Activated CD4-positive, alpha-beta memory T cell treated with anti-CD3 and anti-CD28 coated beads, Interleukin-2, amount 10 ng/mL, durations not matched to agents 7 days and 5 days (primary cell): Measurements from ENCODE around the gene MREG. TPM values are rescaled to one million over a fixed set of nuclear protein-coding genes. Genes with fewer than 3 reads are reported as not detected.
"Not testable (repeated sequence)": the region's sequence is repeated elsewhere in the genome, so short reads cannot be mapped to it uniquely, and the experiment has no call there.

ENCODE experiments used
- CTCF ChIA-PET: fragments of 350-600 bp; sonication (Branson Sonifier 250); formaldehyde crosslinking; loops from one replicate; lab custom pipeline; 2021; ENCODE audit warnings: antibody characterized with exemption, inconsistent platforms; lab: Charles Lee
- POLR2A ChIA-PET: fragments of 350-600 bp; sonication (Branson Sonifier 250); formaldehyde crosslinking; loops from one replicate; lab custom pipeline; 2021; ENCODE audit warnings: antibody characterized with exemption; lab: Charles Lee
- DNase-seq: peaks from one replicate; pipeline ENCODE4 v3.0.0-alpha.2; 2020
- H3K27ac Mint-ChIP-seq: one replicate; pipeline ENCODE4 v1.8.0; 2021; ENCODE audit warnings: mild to moderate bottlenecking, mixed read lengths
- H3K27me3 Mint-ChIP-seq: one replicate; pipeline ENCODE4 v1.8.0; 2021; ENCODE audit warnings: mixed read lengths
- H3K36me3 Mint-ChIP-seq: one replicate; pipeline ENCODE4 v1.8.0; 2021; ENCODE audit warnings: low read depth, mixed read lengths
- H3K4me1 Mint-ChIP-seq: one replicate; pipeline ENCODE4 v1.8.0; 2021; ENCODE audit warnings: mixed read lengths
- H3K4me3 Mint-ChIP-seq: one replicate; pipeline ENCODE4 v1.8.0; 2021; ENCODE audit warnings: mild to moderate bottlenecking, mixed read lengths
- H3K9me3 Mint-ChIP-seq: one replicate; pipeline ENCODE4 v1.8.0; 2021; ENCODE audit warnings: mixed read lengths
- total RNA-seq, 2 experiments: library from RNA; stranded (reverse); gene quantifications; one replicate each; pipeline ENCODE4 v1.2.3, GENCODE V29; 2021

The MREG gene
- total RNA-seq, 2 experiments from 2014 or later = 12.6 to 15.1 TPM

- CTCF ChIA-PET = interaction anchor here (1.0 kb wide), 1 partner anchor 138 kb away, joined by 3 read pairs; no protein-coding TSS in a partner anchor
Measured at GRCh38 chr2:215982465-215982875, 30.9 kb downstream of the MREG start.

DNA sequence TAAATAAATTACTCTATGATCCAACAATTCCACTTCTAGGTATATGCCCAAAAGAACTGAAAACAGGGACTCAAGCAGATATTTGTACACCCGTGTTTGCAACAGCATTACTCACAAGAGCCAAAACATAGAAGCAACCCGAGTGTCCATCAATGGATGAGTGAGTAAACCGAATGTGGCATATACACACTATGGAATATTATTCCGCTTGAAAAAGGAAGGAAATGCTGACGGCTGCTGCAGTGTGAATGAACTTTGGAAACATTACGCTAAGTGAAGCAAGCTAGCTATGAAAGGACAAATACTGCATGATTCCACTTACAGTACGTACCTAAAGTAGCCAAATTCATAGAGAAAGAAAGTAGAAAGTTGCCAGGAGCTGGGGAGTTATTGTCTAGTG is 32.2 kb downstream of the MREG start:
- Mint-ChIP-seq H3K27ac (no peak overlapping the region), H3K4me3 (no peak overlapping the region), H3K4me1 (peaks cover 62% of the 10 kb centered on the region), H3K36me3 (peaks cover 34% of the 10 kb centered on the region), H3K9me3 (peaks cover 10% of the 10 kb centered on the region), H3K27me3 (no peaks in the 10 kb centered on the region)
- no peak for DNase-seq
- ChIA-PET CTCF (interaction anchor here (0.5 kb wide), 1 partner anchor 143 kb away, joined by 3 read pairs; no protein-coding TSS in a partner anchor), POLR2A (no interaction called here)

More at GRCh38 chr2:215982465-215982875, 30.9 kb downstream of the MREG start:
- no peak overlapping the region for H3K4me3 Mint-ChIP-seq
- POLR2A ChIA-PET = no interaction called here
- peak overlapping the region; percentile 52 for H3K27ac Mint-ChIP-seq
- H3K36me3 Mint-ChIP-seq = peaks cover 39% of the 10 kb centered on the region
- no peaks in the 10 kb centered on the region for H3K27me3 Mint-ChIP-seq
- peaks cover 17% of the 10 kb centered on the region for H3K9me3 Mint-ChIP-seq
- peaks cover 55% of the 10 kb centered on the region for H3K4me1 Mint-ChIP-seq
- peak; percentile 57 for DNase-seq

DNA sequence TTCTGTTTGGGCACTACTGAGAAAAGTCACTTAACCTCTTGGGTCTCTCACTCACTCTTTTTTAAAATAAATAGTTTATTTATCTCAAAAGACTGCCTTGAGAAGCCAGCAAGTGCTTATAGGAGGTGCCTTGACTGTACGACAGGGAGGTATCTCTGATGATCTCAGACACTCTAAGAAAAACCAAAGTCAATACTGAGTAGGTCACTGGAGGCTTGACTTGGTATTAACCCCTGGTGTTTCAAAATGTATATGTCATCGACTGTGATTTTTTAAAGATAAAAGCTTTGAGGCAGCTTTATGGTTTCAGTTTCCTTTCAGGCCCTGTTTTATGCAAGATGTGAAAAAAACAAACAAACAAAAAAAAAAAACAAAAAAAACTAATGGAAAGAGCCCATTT is 33.7 kb downstream of the MREG start:
- Mint-ChIP-seq H3K4me3 (peak overlapping the region; percentile 8), H3K27me3 (no peaks in the 10 kb centered on the region), H3K36me3 (peaks cover 23% of the 10 kb centered on the region), H3K4me1 (peaks cover 62% of the 10 kb centered on the region), H3K27ac (peak overlapping the region; percentile 58), H3K9me3 (peaks cover 6% of the 10 kb centered on the region)
- CTCF ChIA-PET = interaction anchor here (0.6 to 1.9 kb wide), 8 partner anchors 11 to 42 kb away, joined by 3 to 11 read pairs (median 4); no protein-coding TSS in a partner anchor
- no peak for DNase-seq
- POLR2A ChIA-PET = interaction anchor here (0.7 to 2.0 kb wide), 8 partner anchors 12 to 668 kb away, joined by 3 to 12 read pairs (median 4); partner anchors contain the start of gene ATIC

GRCh38 chr2:215974700-215975429 is 38.5 kb downstream of the MREG start:
- Mint-ChIP-seq H3K27ac (no peak overlapping the region), H3K4me3 (no peak overlapping the region), H3K36me3 (peaks cover 27% of the 10 kb centered on the region), H3K27me3 (no peaks in the 10 kb centered on the region), H3K4me1 (peaks cover 46% of the 10 kb centered on the region), H3K9me3 (peaks cover 3% of the 10 kb centered on the region)
- no peak for DNase-seq
- POLR2A ChIA-PET = interaction anchor here (1.3 kb wide), 1 partner anchor 10 kb away, joined by 3 read pairs; no protein-coding TSS in a partner anchor
- CTCF ChIA-PET = interaction anchor here (1.5 kb wide), 1 partner anchor 25 kb away, joined by 4 read pairs; no protein-coding TSS in a partner anchor

DNA sequence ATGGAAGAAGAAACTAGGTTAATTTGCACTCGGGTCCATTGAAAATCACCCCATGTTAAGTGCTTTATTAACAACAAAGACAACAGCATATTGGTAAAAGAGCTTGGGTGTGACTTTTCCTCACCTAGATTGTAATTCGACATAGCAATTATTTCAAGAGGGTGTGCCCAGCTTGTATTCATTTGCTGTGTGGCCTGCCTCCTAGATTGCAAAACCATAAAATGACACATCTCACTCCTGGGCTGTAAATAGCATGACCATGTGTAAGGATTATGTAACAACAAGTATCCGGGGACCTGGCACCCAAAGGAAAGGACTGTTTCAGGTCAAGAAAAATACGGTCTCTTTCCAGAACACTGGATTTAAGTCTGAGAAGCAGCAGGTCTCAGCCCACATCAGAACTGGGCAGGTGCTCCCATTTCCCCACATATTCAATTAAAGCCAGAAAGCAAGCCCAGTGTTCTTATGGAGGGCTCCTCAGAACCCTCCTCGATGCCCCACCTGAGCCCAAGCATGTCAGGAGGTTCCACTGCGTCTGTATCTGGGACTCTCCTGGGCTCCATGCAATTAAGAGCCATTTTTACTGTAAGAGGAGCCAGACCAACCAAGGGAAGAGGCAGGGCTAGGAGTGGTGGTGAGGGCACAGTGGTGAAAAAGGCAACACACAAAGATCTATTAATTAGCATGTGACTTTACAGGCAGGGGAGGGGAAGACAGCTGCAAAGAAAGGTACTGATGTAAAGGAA is 39.2 kb downstream of the MREG start:
- Mint-ChIP-seq H3K4me3 (no peak overlapping the region), H3K27me3 (no peaks in the 10 kb centered on the region), H3K36me3 (peaks cover 32% of the 10 kb centered on the region), H3K4me1 (peaks cover 41% of the 10 kb centered on the region), H3K27ac (no peak overlapping the region), H3K9me3 (peaks cover 3% of the 10 kb centered on the region)
- POLR2A ChIA-PET = no interaction called here
- CTCF ChIA-PET = interaction anchor here (1.5 kb wide), 1 partner anchor 24 kb away, joined by 4 read pairs; no protein-coding TSS in a partner anchor
- DNase-seq = no peak

DNA sequence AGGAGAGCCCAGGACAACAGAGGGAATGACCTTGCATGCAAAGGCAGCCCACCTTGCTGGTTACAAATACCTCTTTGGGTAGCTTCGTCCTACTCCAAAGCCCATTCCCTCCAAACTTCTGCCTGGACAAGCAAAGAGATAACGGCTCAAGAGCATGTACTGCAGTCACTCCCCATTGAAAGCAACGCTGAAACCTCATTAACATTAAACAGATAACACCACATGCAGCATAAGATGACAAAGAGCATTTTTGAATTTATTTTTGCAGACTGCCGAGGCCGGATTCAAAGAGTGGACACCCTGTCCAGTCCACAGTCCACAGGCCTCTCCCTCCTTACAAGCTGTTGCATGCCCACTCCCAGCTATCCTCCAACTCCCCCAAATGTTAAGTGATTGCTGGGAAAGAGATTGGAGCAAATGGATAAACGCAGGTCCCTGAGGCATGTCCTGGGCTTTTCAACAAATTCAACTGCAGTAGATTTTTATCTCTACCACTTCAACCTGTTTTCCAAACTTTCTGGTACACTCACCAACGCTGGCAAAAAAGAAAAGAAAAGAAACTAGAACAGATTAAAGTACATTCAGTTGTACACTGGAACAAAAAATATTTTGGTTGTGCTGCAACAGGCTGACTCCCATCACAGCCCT is 40.1 kb downstream of the MREG start:
- ChIA-PET POLR2A (no interaction called here), CTCF (no interaction called here)
- Mint-ChIP-seq H3K9me3 (peaks cover 3% of the 10 kb centered on the region), H3K36me3 (peaks cover 34% of the 10 kb centered on the region), H3K4me3 (no peak overlapping the region), H3K27ac (no peak overlapping the region), H3K4me1 (peaks cover 38% of the 10 kb centered on the region), H3K27me3 (no peaks in the 10 kb centered on the region)
- DNase-seq = no peak

GRCh38 chr2:215971671-215972070 is 41.7 kb downstream of the MREG start:
- ChIA-PET CTCF (interaction anchor here (0.6 kb wide), 1 partner anchor 574 kb away, joined by 3 read pairs; no protein-coding TSS in a partner anchor), POLR2A (no interaction called here)
- no peak overlapping the region for H3K4me3 Mint-ChIP-seq
- H3K27ac Mint-ChIP-seq = no peak overlapping the region
- no peak for DNase-seq
- peaks cover 41% of the 10 kb centered on the region for H3K4me1 Mint-ChIP-seq
- peaks cover 3% of the 10 kb centered on the region for H3K9me3 Mint-ChIP-seq
- no peaks in the 10 kb centered on the region for H3K27me3 Mint-ChIP-seq
- peaks cover 31% of the 10 kb centered on the region for H3K36me3 Mint-ChIP-seq

DNA sequence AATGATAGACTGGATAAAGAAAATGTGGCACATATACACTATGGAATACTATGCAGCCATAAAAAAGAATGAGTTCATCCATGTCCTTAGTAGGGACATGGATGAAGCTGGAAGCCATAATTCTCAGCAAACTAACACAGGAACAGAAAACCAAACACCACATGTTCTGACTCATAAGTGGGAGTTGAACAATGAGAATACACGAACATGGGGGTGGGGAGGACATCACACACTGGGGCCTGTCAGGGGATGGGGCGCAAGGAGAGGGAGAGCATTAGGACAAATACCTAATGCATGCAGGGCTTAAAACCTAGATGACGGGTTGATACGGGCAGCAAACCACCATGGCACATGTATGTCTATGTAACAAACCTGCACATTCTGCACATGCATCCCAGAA is 42.5 kb downstream of the MREG start:
- POLR2A ChIA-PET, H3K27me3 Mint-ChIP-seq, H3K9me3 Mint-ChIP-seq, DNase-seq, H3K27ac Mint-ChIP-seq, H3K4me3 Mint-ChIP-seq: not testable (repeated sequence)
- Mint-ChIP-seq H3K4me1 (peaks cover 46% of the 10 kb centered on the region), H3K36me3 (peaks cover 27% of the 10 kb centered on the region)
- CTCF ChIA-PET = interaction anchor here (0.6 kb wide), 1 partner anchor 257 kb away, joined by 3 read pairs; no protein-coding TSS in a partner anchor

DNA sequence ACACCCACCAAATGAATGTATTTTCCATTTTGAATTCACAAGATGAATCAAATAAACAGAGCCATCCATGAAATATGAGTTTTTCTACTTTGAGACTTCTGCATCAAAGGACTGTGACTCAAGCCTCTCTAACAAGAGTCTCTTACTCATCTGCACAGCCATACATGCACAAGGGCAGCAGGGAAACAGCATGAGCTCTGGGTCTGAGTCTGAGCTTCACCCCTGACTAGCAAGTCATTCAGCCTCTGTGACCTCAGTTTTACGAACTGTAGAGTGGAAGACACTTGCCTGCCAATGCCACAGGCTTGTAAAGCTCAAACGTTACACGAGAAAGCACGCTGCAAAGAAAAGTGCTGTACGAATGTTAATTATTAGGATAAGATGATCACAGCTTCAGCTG is 42.9 kb downstream of the MREG start:
- Mint-ChIP-seq H3K27ac (no peak overlapping the region), H3K9me3 (peaks cover 3% of the 10 kb centered on the region), H3K4me3 (no peak overlapping the region), H3K36me3 (peaks cover 27% of the 10 kb centered on the region), H3K4me1 (peaks cover 51% of the 10 kb centered on the region), H3K27me3 (no peaks in the 10 kb centered on the region)
- no peak for DNase-seq
- POLR2A ChIA-PET = interaction anchor here (1.1 kb wide), 1 partner anchor 46 kb away, joined by 3 read pairs; no protein-coding TSS in a partner anchor
- CTCF ChIA-PET = interaction anchor here (0.6 kb wide), 1 partner anchor 258 kb away, joined by 3 read pairs; no protein-coding TSS in a partner anchor

- no peak overlapping the region for H3K4me3 Mint-ChIP-seq
- H3K27ac Mint-ChIP-seq = no peak overlapping the region
- DNase-seq = no peak
- ChIA-PET CTCF (interaction anchor here (1.0 to 2.6 kb wide), 4 partner anchors 10 to 51 kb away, joined by 3 to 12 read pairs (median 7); no protein-coding TSS in a partner anchor), POLR2A (interaction anchor here (0.8 to 2.4 kb wide), 6 partner anchors 10 to 657 kb away, joined by 3 to 12 read pairs (median 3); partner anchors contain the start of genes PECR and TMEM169)
- peaks cover 3% of the 10 kb centered on the region for H3K9me3 Mint-ChIP-seq
- H3K4me1 Mint-ChIP-seq = peaks cover 59% of the 10 kb centered on the region
- peaks cover 27% of the 10 kb centered on the region for H3K36me3 Mint-ChIP-seq
- H3K27me3 Mint-ChIP-seq = no peaks in the 10 kb centered on the region
Measured at GRCh38 chr2:215969131-215969841, 44.1 kb downstream of the MREG start.

- H3K4me3 Mint-ChIP-seq = no peak overlapping the region
- peak overlapping the region; percentile 78 for H3K27ac Mint-ChIP-seq
- POLR2A ChIA-PET = interaction anchor here (0.8 to 2.4 kb wide), 6 partner anchors 10 to 656 kb away, joined by 3 to 12 read pairs (median 4); partner anchors contain the start of genes PECR and TMEM169
- no peak for DNase-seq
- peaks cover 58% of the 10 kb centered on the region for H3K4me1 Mint-ChIP-seq
- H3K36me3 Mint-ChIP-seq = peaks cover 27% of the 10 kb centered on the region
- CTCF ChIA-PET = interaction anchor here (1.0 to 2.6 kb wide), 7 partner anchors 10 to 52 kb away, joined by 3 to 12 read pairs (median 3); no protein-coding TSS in a partner anchor
- H3K9me3 Mint-ChIP-seq = peaks cover 3% of the 10 kb centered on the region
- H3K27me3 Mint-ChIP-seq = no peaks in the 10 kb centered on the region
Measured at GRCh38 chr2:215968499-215968898, 44.9 kb downstream of the MREG start.
